ENCODE data around the gene ATP6V0B.

- TF ChIP-seq, protein P1, sequence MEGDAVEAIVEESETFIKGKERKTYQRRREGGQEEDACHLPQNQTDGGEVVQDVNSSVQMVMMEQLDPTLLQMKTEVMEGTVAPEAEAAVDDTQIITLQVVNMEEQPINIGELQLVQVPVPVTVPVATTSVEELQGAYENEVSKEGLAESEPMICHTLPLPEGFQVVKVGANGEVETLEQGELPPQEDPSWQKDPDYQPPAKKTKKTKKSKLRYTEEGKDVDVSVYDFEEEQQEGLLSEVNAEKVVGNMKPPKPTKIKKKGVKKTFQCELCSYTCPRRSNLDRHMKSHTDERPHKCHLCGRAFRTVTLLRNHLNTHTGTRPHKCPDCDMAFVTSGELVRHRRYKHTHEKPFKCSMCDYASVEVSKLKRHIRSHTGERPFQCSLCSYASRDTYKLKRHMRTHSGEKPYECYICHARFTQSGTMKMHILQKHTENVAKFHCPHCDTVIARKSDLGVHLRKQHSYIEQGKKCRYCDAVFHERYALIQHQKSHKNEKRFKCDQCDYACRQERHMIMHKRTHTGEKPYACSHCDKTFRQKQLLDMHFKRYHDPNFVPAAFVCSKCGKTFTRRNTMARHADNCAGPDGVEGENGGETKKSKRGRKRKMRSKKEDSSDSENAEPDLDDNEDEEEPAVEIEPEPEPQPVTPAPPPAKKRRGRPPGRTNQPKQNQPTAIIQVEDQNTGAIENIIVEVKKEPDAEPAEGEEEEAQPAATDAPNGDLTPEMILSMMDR (IDR thresholded peaks at IDR 0.05) = no peak
- TF ChIP-seq POLR2A (IDR thresholded peaks at IDR 0.05; ENCODE audit: low read depth) (no peak), EP300 (IDR thresholded peaks at IDR 0.05) (no peak)
Observed at GRCh38 chr1:44021581-44022321, 47.0 kb downstream of the ATP6V0B start.

Data from esophagus muscularis mucosa (tissue), 4 donors.